A673 (cell line): ENCODE data around the gene PROSER3. TPM values are rescaled to one million over a fixed set of nuclear protein-coding genes. Genes with fewer than 3 reads are reported as not detected.

Experiments used
- BruUV-seq: library from RNA; stranded (reverse); fragments of 400-500 nt; replicated peaks from 2 replicates; lab custom pipeline; 2021; lab: Mats Ljungman, UMichigan
- CTCF ChIA-PET: fragments of 300-600 bp; sonication (Branson Sonifier 250); formaldehyde crosslinking; loops from one replicate; lab custom pipeline; 2022; ENCODE audit warnings: antibody characterized with exemption; lab: Charles Lee
- POLR2A ChIA-PET: fragments of 300-600 bp; sonication (Branson Sonifier 250); formaldehyde crosslinking; loops from one replicate; lab custom pipeline; 2022; ENCODE audit warnings: antibody characterized with exemption; ENCODE audit not compliant: low non-redundant PET; lab: Charles Lee
- DNase-seq: peaks from one replicate; pipeline ENCODE4 v3.0.0-alpha.2; 2015; ENCODE audit warnings: low spot score
- H3K27ac ChIP-seq: fragments of 200-600 bp; sonication (generic); 2 replicates; pipeline ENCODE4 v1.5.1; 2016; ENCODE audit warnings: mixed run types, low read depth, mild to moderate bottlenecking, mixed read lengths, antibody characterized with exemption, low read length; ENCODE audit not compliant: poor library complexity, severe bottlenecking
- H3K27me3 ChIP-seq: fragments of 200-600 bp; sonication (generic); replicated peaks from 2 replicates; pipeline ENCODE4 v1.6.1; 2017; ENCODE audit warnings: mixed run types, low read depth, mild to moderate bottlenecking, mixed read lengths, antibody characterized with exemption, low read length; ENCODE audit not compliant: insufficient read depth, poor library complexity
- H3K36me3 ChIP-seq: fragments of 200-600 bp; sonication (generic); 2 replicates; pipeline ENCODE4 v1.6.1; 2016; ENCODE audit warnings: mixed run types, mild to moderate bottlenecking, mixed read lengths, antibody characterized with exemption, low read length; ENCODE audit not compliant: insufficient read depth, poor library complexity, severe bottlenecking
- H3K4me1 ChIP-seq: fragments of 200-600 bp; sonication (generic); 2 replicates; pipeline ENCODE4 v1.6.1; 2017; ENCODE audit warnings: mixed run types, mild to moderate bottlenecking, mixed read lengths, antibody characterized with exemption, low read length; ENCODE audit not compliant: insufficient read depth, poor library complexity, severe bottlenecking
- H3K4me3 ChIP-seq: fragments of 200-600 bp; sonication (generic); 2 replicates; pipeline ENCODE4 v1.5.1; 2016; ENCODE audit warnings: low read depth, mixed run types, mild to moderate bottlenecking, mixed read lengths, low read length; ENCODE audit not compliant: poor library complexity, severe bottlenecking
- H3K9me3 ChIP-seq: fragments of 200-600 bp; sonication (generic); 2 replicates; pipeline ENCODE4 v1.6.1; 2016; ENCODE audit warnings: mixed run types, low read depth, mild to moderate bottlenecking, mixed read lengths, antibody characterized with exemption, low read length; ENCODE audit not compliant: poor library complexity, severe bottlenecking
- EZH2 ChIP-seq: fragments of 200-600 bp; sonication (generic); IDR thresholded peaks from 2 replicates; pipeline ENCODE4 v1.6.1; 2017; ENCODE audit warnings: borderline replicate concordance, low read depth, mild to moderate bottlenecking, mixed read lengths, antibody characterized with exemption, low read length; ENCODE audit not compliant: poor library complexity, severe bottlenecking
- intact Hi-C: fragments of 100-400 bp; cut with micrococcal nuclease; formaldehyde crosslinking; loops from one replicate; pipeline ENCODE4 v1.10.0; 2022; ENCODE audit not compliant: unreplicated experiment
- total RNA-seq: library from RNA; stranded (reverse); gene quantifications from 2 replicates; pipeline ENCODE4 v1.2.3, GENCODE V29; 2021
- TF ChIP-seq, protein P1 (sequence below): fragments of 300-800, 200-600 bp; sonication (generic); conservative IDR thresholded peaks from 2 replicates; pipeline ENCODE4 v1.5.1; 2017; ENCODE audit warnings: low read depth, mild to moderate bottlenecking, antibody characterized with exemption, low read length, moderate library complexity, mixed read lengths

PROSER3 gene
- total RNA-seq, 1 experiment from 2014 or later, result 38.4 TPM

DNA sequence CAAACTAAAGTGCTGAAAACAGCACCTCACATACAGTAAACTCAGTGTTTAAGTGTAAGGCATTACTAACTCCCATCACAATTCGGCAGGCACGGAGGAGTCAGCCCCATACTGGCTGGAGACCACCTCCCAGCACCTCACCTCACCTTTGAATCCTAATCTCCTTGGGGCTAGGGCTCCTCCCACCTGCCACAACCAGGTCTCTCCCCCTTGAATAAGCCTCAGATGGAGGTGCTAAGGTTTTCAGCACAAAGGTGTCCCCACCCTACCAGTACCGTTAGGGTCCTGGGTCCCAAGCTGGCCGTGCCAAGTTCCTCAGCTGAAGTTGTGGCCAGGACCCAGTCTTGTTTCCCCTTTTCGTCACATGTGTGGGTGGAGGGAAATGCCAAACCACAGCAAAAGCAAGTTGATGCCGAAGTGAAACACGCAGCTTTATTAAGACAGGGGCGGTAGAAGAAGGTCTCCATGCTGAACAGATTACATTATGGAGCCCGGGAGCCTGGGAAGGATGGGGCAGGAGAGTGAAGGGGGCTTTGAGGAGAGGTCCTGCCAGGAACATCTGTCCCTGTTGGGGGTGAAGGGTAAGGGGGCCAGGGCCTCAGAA lies 15.8 kb upstream of the PROSER3 start, which contains the start of gene IGFLR1:
Gene IGFLR1 (minus strand): TSS at position 332 of the 604 bp plus-strand sequence. CDS start 1,272 bp downstream, outside the sequence.
- Histone ChIP-seq H3K27me3 (no peaks in the 10 kb centered on the region), H3K36me3 (peaks cover 19% of the 10 kb centered on the region), H3K9me3 (no peaks in the 10 kb centered on the region), H3K27ac (no peak within 1 kb of the TSS), H3K4me1 (peaks cover 3% of the 10 kb centered on the region), H3K4me3 (peak within 1 kb of the TSS; percentile 65)
- no peak for DNase-seq
- POLR2A ChIA-PET, result no interaction called here
- intact Hi-C loops, result loop anchor here (10.0 kb wide), 1 partner anchor 193 kb away; the partner anchor contains the start of gene LRFN3
- CTCF ChIA-PET, result no interaction called here
- BruUV-seq, result no TSS peak
- TF ChIP-seq EZH2, result no peak
- TF ChIP-seq, protein P1, sequence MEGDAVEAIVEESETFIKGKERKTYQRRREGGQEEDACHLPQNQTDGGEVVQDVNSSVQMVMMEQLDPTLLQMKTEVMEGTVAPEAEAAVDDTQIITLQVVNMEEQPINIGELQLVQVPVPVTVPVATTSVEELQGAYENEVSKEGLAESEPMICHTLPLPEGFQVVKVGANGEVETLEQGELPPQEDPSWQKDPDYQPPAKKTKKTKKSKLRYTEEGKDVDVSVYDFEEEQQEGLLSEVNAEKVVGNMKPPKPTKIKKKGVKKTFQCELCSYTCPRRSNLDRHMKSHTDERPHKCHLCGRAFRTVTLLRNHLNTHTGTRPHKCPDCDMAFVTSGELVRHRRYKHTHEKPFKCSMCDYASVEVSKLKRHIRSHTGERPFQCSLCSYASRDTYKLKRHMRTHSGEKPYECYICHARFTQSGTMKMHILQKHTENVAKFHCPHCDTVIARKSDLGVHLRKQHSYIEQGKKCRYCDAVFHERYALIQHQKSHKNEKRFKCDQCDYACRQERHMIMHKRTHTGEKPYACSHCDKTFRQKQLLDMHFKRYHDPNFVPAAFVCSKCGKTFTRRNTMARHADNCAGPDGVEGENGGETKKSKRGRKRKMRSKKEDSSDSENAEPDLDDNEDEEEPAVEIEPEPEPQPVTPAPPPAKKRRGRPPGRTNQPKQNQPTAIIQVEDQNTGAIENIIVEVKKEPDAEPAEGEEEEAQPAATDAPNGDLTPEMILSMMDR, result no peak

DNA sequence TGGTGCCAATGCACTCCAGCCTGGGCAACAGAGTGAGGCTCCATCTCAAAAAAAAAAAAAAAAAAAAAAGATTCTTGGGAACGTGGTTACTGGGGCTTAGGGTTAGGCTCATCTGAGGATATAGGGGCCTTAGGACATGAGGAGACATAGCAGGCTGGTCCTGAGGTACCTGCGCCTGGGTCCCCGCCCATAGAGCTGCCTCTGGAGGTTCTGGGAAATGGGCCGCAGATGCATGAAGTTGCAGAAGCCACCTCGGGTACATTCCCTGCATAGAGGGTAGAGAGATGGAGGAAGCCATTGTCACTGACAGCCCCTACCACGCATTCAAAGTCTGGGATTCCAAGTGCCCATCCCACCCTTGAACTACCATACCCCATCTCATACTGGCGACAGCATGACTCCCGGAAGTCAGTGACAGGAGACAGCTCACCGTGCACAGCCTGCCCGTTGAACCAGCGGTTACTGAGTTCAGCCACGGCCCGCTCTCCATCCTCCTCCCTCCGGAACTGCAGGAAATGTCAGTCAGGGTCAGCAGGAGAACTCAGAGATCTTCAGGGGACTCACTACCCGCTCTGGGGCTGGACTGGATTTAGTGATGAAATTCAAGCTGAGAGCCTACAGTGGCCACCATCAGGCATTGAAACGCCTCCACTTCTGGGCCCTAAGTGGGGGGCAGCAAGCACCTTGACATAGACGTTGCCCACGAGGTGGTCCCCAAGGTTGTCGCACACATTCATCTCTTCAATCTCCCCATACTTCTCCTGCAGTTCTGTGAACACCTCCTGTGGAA lies 14.1 kb upstream of the PROSER3 start:
- Histone ChIP-seq H3K27me3 (no peaks in the 10 kb centered on the region), H3K9me3 (no peaks in the 10 kb centered on the region), H3K36me3 (peaks cover 3% of the 10 kb centered on the region), H3K4me3 (no peak overlapping the region), H3K4me1 (peaks cover 3% of the 10 kb centered on the region), H3K27ac (no peak overlapping the region)
- no peak for DNase-seq
- POLR2A ChIA-PET, result no interaction called here
- CTCF ChIA-PET, result no interaction called here
- no peak for TF ChIP-seq EZH2
- TF ChIP-seq, protein P1, result no peak
- BruUV-seq, result no TSS peak
- intact Hi-C loops, result loop anchor here (10.0 kb wide), 1 partner anchor 191 kb away; the partner anchor contains the start of gene LRFN3

DNA sequence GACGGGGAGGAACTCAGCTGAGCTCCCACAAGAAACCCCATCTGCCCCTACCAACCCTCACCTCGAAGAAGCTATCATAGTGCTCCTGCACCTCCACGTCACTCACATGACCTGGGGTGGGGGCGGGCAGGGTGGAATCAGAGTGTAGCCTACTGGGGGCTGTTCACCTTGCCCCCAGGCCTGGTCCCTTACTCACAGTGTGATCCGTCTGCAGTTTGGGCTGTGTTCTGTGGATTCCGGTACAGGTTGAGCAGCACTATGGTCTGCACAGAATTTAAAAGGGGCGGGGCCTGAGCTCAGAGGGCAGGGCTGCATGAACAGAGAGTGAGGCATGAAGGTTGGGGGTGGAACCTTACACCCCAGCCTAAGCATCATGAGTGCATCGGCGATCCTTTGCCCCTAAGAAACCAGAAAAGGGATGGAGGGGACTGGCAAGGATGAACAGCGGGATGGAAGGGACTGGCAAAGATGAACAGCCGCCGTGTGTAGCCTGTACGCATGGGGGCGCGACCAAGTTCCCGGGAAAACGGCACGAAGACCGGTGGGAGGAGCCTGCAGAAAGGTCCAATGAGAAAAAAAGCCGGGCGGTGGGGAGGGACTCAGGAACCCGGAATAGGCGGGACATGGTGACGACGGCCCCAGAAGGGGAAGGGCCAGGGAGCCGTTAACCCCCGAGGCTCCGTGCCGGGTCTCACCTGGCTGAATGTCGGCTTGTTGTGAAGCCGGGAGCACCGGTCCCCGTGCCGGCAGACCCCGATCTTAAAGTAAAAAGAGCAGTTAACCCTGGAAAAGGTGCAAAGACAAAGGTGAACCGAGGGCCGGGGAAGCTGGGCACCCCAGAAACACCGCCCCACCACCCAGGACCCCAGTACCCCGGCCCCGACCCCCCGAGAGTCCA lies 13.3 kb upstream of the PROSER3 start:
- peak overlapping the region; percentile 72 for H3K4me3 ChIP-seq
- BruUV-seq, result TSS peak; percentile 69
- H3K36me3 ChIP-seq, result no peaks in the 10 kb centered on the region
- peak overlapping the region; percentile 99 for H3K27ac ChIP-seq
- intact Hi-C loops, result loop anchor here (10.0 kb wide), 1 partner anchor 190 kb away; the partner anchor contains the start of gene LRFN3
- no peaks in the 10 kb centered on the region for H3K27me3 ChIP-seq
- ChIA-PET CTCF (no interaction called here), POLR2A (no interaction called here)
- TF ChIP-seq, protein P1, result peak; percentile 53
- no peak for TF ChIP-seq EZH2
- peaks cover 3% of the 10 kb centered on the region for H3K4me1 ChIP-seq
- H3K9me3 ChIP-seq, result no peaks in the 10 kb centered on the region
- peak; percentile 98 for DNase-seq
